ENCODE results near the gene PIGS.

GRCh38 chr17:28523876-28524275 is 47.4 kb downstream of the PIGS start:
- TF ChIP-seq ZFX (IDR thresholded peaks at IDR 0.05), result no peak
- no peak for TF ChIP-seq CTCF (conservative IDR thresholded peaks at IDR 0.05)

Measured in C4-2B (cell line).